ENCODE measurements around the gene POLR2L.

The POLR2L gene

DNA sequence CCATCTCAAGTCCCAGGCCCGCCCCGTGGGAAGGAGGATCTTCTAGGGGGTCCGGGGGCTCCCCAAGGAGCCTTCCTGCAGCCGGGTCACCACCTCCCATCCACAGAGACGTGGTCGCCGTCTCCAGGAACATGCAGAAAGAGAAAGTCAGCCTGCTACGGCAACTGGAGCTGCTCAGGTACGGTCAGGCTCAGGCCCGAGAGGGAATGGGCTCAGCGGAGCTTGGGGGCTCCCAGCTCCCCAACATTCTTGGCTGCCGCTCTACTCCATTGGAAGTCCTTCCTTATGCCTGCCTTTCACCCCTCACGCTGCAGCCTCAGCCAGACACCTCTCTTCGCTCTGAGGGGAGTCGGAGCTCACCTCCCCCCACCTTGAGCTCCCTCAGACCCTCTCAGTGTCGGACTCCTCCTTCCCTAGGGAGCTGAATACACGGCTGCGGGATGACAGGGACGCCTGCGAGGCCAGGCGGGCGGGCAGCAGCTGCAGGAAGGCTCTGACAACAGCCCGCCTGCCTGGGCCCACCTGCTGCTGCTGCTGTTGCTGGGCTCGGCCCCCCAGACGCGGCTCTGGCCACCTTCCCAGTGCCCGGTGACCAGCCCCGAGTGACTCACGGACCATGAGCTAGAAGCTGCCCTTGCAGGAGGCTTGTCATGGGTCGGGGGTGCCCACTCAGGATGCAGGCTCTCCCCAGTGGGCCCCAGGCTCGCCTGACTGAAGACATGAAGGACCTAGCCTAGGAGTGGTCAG lies 11.0 kb downstream of the POLR2L start:
- no peak overlapping the region for H3K4me3 ChIP-seq (ENCODE audit: low read length)
- DNase-seq (ENCODE audit: low read depth, low spot score): no peak

DNA sequence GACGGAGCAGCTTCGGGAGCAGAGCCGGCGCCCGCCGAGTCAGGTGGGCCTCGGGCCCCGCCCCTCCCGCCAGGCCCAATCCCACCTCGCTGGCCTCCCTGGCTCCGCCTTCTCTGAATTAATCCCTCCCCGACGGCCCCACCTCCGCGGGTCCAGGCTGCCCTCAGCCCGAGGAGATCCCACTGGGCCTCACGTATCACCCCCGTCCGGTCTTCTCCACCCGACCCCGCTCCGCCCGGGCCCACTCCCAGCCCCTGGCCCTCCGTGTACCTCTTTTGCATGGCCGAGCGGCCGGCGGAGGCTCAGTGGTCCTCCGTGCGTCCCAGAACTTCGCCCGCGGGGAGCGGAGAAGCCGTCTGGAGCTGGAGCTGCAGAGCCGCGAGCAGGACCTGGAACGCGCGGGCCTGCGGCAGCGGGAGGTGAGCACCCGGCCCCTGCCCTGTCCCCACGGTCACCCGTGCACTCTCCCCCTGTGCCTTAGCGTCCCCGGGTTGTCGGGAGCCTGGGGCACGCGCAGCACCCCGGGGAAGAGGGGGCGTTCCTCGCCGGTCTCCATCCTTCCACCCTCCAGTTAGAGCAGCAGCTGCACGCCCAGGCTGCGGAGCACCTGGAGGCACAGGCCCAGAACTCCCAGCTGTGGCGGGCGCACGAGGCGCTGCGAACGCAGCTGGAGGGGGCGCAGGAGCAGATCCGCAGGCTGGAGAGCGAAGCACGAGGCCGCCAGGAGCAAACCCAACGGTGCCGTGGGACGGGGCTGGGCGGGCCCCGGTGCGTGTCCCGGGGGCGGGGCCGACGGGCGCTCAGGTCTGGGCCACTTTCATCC lies 11.8 kb downstream of the POLR2L start:
- H3K4me3 ChIP-seq (ENCODE audit: low read length): no peak overlapping the region
- peak; percentile 44 for DNase-seq (ENCODE audit: low read depth, low spot score)

DNA sequence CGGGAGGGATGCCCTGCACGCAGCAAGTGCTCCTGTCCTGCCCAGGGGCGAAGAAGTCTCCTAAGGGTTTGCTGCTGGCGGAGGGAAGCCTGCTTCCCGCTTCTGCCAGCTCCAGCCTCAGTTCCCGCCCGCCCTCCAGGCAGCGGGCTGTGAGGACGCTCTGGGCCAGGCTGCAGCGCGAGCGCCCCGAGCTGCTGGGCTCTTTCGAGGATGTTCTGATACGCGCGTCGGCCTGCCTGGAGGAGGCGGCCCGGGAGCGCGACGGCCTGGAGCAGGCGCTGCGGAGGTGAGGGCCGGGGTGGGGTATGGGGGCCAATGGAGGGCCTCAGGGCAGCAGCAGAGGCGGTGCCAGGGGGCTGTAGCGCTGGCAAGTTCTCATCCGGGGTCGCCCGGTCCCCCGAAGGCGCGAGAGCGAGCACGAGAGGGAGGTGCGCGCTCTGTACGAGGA lies 12.5 kb downstream of the POLR2L start:
- no peak for DNase-seq (ENCODE audit: low read depth, low spot score)

DNA sequence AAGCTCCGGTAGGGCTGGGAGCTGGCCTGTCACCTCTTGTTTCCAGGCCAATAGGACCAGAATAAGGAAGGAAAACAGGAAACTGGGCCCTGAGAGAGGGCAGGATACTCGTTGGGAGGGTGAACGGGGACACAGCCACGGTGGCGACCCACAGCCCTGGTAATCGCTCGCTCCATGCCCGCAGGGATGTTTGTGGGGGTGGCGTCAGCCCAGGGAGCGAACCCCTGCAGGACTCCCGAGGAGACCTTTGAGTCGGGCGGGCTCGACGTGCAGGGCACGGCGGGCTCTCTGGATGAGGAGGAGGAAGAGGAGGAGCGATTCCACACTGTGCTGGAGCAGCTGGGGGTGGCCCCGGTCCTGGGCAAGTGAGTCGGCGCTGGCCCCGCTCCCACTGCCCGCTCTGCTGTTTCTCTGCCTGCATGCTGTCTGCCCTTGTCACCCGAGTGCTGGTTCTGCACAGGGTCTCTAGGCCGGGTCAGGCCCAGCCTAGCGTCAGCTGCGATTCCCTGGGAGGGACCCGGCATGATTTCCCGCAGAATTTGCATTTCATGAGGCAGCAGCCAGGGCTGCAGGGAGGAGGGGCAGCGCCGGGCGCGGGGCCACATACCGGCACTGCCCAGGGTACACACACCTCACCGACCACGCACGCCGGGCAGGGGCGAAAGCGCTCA lies 13.0 kb downstream of the POLR2L start:
- H3K4me3 ChIP-seq (ENCODE audit: low read length): no peak overlapping the region
- no peak for DNase-seq (ENCODE audit: low read depth, low spot score)

More for the DNA sequence above, 12.5 kb downstream of the POLR2L start:
- no peak overlapping the region for H3K4me3 ChIP-seq (ENCODE audit: low read length)

DNA sequence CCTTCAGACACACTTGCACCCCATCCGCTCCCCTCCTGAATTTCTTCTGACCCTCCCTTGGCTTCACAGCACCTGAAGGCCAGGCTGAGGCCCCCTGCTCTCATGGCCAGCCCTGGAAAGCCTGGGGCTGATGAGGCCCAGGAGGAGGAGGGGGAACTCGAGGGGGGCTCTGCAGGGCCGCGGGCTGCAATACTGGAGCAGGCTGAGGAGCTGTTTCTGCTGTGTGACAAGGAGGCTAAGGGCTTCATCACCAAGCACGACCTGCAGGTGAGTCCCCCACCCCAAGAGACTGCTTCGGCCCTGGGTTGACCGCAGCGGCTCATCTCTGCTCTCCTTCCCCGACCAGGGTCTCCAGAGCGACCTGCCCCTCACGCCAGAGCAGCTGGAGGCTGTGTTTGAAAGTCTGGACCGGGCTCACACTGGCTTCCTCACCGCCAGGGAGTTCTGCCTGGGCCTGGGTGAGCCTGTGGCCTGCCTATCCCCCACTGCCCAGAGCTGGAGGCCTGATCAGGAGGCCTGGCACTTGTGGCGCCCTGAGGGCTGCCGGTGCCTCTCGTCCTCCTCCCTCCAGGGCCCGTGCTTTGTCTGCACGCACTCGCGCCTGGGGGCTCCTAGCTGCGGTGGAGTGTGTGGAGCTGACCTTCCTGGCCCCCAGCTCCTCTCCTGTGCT lies 13.7 kb downstream of the POLR2L start:
- DNase-seq (ENCODE audit: low read depth, low spot score): no peak
- H3K4me3 ChIP-seq (ENCODE audit: low read length): no peak overlapping the region

DNA sequence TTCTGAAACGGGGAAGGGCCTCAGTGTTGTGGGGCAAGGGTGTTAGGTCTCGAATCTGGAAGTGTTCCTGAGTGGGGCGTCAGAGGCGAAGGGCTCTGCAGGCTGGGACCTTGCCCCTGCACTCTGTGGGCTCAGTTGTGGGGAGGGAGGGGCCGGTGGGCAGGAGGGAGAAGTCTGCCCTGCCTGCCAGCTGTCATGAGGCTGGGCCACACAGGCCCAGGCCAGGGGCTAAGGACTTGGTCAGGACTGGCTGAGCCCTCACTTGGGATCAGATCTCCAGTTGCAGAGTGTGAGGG lies 14.5 kb downstream of the POLR2L start, which contains the start of gene CRACR2B:
Gene CRACR2B (plus strand): TSS at position 23 of the 296 bp plus-strand sequence. CDS start 689 bp downstream, outside the sequence.
- peak within 1 kb of the TSS; percentile 40 for H3K4me3 ChIP-seq (ENCODE audit: low read length)
- DNase-seq (ENCODE audit: low read depth, low spot score): no peak

DNA sequence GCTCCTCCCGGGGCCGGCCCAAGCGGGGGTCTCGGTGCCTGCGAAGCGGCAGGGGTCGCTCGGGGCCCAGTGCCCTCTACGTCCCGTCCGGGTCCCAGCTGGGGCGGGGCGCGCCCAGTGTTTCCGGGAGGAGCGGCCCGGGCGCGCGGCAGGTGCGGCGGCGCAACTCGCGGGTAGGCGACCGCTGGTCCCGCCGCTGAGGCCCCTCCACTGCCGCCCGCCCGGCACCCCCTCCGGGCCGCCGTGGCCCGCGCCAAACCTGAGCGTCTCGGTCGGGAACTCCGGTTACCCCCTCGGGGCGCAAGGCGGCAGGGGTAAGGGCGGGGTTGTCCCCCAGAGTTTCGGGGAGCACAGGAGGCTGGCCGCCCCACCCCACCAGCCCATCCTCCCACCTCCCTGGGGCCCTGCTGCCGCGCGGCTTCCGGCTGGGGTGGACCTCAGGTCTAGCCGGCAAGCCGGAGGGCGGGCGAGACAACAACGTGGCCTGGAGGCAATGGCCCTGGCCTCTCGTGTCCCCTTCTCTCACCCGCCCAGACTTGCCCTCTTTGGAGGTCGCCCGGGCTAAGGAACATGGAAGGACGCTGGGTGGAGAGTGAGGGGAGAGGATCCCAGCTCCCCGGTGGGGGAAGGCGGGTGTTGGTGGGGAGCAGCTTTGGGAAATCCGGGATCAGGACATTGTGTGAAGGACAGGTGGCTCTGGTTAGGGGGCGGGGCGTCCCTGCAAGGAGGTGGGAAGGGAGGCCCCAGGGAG lies 15.0 kb downstream of the POLR2L start:
- H3K4me3 ChIP-seq (ENCODE audit: low read length): peak overlapping the region; percentile 40
- no peak for DNase-seq (ENCODE audit: low read depth, low spot score)

DNA sequence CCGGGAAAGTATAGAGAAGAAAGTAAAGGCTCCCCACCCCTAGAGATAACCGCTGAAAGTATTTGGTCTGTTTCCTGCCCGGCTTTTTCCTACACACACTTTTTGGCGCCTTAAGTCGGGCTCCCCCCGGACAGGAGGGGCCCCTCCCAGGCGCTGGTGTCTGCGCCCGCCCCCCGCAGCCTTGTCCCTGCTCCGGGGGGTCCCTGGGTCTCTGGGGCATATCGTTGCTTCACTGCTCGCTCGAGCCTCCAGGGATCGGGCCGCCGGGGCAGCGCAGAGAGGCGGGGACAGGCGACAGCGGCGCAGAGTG lies 15.5 kb downstream of the POLR2L start:
- DNase-seq (ENCODE audit: low read depth, low spot score): no peak
- H3K4me3 ChIP-seq (ENCODE audit: low read length): peak overlapping the region; percentile 40

DNA sequence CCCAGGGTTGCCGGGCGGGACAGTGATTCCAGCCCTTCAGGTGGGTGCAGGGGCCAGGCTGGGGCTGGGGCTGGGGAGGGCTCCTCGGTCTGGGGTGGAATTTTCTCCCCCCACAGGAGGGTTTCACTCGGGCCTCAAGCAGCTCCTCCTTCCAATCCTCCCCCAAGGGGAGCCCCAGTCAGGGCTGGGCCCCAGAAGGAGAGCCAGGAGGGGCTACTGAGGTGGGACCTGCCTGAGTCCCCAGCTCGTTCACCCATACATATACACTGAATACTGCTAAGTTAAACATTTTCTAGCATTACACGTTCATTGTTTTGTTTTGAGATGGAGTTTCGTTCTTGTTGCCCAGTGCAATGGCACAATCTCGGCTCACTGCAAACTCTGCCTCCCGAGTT lies 16.1 kb downstream of the POLR2L start:
- no peak overlapping the region for H3K4me3 ChIP-seq (ENCODE audit: low read length)
- DNase-seq (ENCODE audit: low read depth, low spot score): no peak

DNA sequence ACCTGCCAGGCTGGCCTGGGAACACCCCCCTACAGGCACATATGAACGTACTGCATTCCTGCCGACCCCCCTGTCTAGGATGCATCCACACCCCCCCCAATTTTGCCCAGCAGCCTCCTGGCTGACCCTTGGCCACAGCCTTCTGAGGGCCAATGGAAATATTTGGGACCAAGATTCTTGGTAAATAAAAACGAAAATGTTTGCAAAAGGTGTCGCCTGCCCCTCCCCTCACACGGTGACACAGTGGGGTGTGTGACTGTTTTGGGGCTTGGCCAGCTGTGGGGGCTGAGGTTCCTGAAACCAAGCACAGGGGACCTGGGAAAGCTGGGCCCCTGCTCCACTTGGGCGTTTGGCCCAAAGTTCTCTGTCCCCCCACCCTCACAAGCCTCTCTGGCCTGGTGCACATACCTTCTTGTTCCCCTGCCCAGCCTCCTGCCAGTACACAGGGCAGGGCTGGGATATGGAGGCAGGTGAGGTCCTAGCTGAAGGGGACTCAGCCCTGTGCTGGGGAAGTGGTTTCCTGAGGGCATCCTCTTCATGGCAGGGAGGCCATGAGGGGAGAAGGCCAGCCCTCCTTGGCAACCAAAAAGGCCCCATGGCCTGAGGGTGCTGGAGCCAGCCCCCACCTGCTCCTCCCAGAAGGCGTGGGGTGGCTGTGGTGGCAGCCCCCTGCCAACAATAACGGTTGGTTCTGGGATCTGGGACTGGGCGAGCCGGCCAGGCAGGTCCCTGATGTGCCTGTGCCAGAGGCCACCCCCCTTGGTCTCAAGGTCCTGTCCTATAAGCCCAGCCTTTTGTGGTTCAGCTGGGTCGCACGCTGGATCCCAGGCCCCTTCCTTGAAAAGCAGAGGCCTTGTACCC lies 16.7 kb downstream of the POLR2L start:
- no peak for DNase-seq (ENCODE audit: low read depth, low spot score)
- H3K4me3 ChIP-seq (ENCODE audit: low read length): no peak overlapping the region

DNA sequence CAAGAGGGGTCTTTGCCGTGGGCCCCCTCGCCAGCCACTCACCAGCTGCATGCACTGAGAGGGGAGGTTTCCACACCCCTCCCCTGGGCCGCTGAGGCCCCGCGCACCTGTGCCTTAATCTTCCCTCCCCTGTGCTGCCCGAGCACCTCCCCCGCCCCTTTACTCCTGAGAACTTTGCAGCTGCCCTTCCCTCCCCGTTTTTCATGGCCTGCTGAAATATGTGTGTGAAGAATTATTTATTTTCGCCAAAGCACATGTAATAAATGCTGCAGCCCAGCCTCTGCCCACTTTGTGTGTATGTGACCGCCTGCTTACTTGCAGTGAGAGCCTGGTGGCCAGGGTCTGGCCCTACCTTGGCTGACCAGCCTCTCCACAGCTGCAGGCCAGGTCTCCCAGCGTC lies 17.4 kb downstream of the POLR2L start:
- no peak for DNase-seq (ENCODE audit: low read depth, low spot score)
- no peak overlapping the region for H3K4me3 ChIP-seq (ENCODE audit: low read length)

DNA sequence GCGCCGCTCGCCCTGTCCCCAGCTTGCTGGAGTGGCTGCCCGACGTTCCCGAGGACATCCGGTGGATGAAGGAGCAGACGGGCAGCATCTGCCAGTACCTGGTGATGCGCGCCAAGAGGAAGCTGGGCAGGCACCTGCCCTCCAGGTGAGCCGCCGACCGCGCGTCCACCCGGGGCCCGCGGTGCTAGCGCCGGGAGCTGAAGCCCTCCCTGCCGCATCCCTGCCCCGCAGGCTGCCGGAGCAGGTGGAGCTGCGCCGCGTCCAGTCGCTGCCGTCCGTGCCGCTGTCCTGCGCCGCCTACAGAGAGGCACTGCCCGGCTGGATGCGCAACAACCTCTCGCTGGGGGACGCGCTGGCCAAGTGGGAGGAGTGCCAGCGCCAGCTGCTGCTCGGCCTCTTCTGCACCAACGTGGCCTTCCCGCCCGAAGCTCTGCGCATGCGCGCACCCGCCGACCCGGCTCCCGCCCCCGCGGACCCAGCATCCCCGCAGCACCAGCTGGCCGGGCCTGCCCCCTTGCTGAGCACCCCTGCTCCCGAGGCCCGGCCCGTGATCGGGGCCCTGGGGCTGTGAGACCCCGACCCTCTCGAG lies 17.9 kb downstream of the POLR2L start:
- no peak for DNase-seq (ENCODE audit: low read depth, low spot score)
- H3K4me3 ChIP-seq (ENCODE audit: low read length): no peak overlapping the region

DNA sequence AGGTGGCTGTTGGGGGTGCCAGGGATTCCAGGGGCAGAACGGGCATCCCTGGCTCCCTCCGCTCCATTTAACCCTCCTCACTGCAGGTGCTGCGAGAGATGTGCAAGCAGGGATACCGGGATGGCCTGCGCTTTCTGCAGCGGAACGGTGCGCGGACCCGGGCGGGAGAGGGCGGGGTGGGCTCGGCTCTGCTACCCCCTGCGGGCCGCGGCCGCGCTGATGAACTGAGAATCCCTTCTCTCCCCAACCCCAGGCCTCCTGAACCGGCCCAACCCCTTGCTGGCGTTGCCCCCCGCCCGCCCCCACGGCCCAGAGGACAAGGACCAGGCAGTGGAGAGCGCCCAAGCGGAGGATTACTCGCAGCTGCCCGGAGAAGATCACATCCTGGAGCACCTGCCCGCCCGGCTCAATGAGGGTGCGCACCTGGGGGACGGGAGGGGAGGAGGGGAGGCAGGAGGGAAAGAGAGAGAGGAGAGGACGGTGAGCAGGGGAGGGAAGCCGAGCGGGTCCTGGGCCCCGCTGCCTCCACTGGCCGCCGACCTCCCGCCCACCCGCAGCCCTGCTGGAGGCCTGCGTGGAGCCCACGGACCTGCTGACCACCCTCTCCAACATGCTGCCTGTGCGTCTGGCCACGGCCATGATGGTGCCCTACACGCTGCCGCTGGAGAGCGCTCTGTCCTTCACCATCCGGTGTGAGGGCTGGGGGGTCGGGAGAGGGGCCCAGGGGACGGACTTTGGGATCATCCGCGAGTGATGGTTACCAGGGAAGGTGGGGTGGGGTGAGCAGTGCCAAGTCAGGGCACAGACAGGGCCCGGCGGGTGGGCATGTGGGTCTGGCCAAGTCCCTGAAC lies 18.7 kb downstream of the POLR2L start:
- DNase-seq (ENCODE audit: low read depth, low spot score): no peak
- H3K4me3 ChIP-seq (ENCODE audit: low read length): no peak overlapping the region

DNA sequence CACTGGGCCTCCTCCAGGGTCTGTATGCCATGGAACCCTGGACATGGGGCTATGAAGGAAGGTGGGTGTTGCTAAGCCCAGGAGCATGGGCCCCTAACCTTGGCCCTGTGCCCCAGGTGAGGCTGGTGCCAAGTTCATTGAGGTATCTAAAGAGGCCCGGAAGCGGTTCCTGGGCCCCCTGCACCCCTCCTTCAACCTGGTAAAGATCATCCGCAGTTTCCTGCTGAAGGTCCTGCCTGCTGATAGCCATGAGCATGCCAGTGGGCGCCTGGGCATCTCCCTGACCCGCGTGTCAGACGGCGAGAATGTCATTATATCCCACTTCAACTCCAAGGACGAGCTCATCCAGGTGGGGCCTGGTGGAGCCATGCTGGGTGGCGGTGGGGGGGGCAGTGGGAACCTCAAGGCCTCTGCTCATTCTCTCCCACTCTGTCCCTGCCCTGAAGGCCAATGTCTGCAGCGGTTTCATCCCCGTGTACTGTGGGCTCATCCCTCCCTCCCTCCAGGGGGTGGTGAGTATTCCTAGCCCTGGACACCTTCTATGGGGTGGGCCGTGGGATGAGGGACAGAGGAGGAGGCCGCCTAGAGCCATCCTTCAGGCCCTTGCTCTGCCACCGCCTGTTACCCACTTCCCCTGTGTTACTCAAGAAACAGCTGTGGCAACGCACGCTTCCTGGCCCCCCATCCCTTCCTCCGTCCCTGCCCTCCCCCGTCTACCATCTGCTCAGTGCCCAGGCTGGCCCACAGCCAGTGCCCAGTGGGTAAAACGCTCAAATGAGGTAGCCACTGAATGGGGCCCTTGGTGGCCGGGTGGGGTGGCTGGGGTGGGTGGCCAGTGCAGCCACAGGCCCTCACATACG lies 20.6 kb downstream of the POLR2L start:
- no peak for DNase-seq (ENCODE audit: low read depth, low spot score)

DNA sequence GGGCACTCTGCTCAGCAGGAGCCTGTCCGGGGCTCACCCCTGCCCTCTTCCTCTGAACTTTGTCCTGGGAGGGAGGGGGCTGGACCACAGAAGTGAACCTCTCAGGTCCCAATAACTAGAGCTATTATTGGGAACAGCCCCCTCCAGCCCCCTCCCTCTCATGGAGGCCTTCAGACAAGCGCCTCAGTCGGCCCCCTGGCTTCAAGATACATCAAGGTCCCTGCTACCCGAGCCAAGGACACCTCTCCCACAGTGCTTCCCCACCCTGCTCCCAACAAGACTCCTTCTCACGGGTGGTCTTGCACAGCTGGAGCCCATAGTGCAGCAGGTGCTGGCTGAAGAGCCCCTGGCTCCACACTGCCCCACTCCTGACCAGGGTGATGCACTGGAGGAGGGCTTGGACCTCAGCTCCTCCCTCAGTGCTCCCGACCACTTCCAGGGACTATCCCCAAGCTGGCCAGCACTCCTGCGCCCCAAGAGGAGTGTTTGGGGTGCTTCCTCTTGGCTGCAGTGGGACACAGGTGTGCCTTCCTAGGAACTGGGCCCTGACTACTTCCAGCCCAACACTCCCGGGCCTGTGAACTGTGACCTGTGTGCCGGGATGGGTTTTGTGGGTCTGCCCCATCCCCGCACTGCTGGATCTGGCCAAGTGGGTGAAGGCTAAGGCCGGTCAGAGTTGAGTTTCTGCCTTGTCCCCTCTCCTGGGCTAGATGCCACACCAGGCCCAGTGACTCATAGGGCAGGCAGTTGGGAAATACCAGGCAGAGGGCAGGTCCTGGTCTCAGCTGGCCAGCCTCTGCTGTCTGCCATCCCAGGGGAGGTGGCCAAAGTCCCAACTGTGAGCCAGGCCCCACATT lies 21.4 kb downstream of the POLR2L start:
- peak overlapping the region; percentile 66 for H3K4me3 ChIP-seq (ENCODE audit: low read length)
- no peak for DNase-seq (ENCODE audit: low read depth, low spot score)

More for the DNA sequence above, 20.6 kb downstream of the POLR2L start:
- no peak overlapping the region for H3K4me3 ChIP-seq (ENCODE audit: low read length)

Measured in Jurkat, Clone E6-1 (cell line).